Measurements from ENCODE around the gene SST. TPM values are rescaled to one million over a fixed set of nuclear protein-coding genes. Genes with fewer than 3 reads are reported as not detected.
A peak's percentile ranks its signal among the peaks of the same experiment; 100 is the strongest.

The SST gene
- total RNA-seq, result not detected
- not detected for polyA plus RNA-seq (ENCODE audit: insufficient read depth, low read depth, low replicate concordance)
- long read RNA-seq, donor 1, result 0 reads
- long read RNA-seq, donor 2, partial matches to known transcripts, result 0 of 1 reads
- long read RNA-seq, donor 2, other reads (novel, unspliced or antisense), result 0 of 1 reads
- long read RNA-seq, donor 3, partial matches to known transcripts, result 5 of 9 reads
- long read RNA-seq, donor 3, other reads (novel, unspliced or antisense), result 0 of 9 reads
- long read RNA-seq, donor 4, result 0 reads
- long read RNA-seq, donor 5, result 0 reads
- long read RNA-seq, donor 6, result 0 reads
- long read RNA-seq, donor 7, result 0 reads
- long read RNA-seq, donor 8, result 0 reads
- long read RNA-seq, donor 9, result 0 reads
- long read RNA-seq, donor 10, partial matches to known transcripts, result 0 of 3 reads
- long read RNA-seq, donor 10, other reads (novel, unspliced or antisense), result 0 of 3 reads

- peaks cover 0 to 5% (median 0%) of the 10 kb centered on the region in 3 donors for H3K4me1 ChIP-seq (ENCODE audit: control insufficient read depth in 2 of 3, insufficient read depth in 2 of 3, low read depth in 1 of 3, low read length in 3 of 3)
- H3K36me3 ChIP-seq (ENCODE audit: control insufficient read depth in 2 of 3, insufficient read depth in 3 of 3, low read length in 3 of 3), result no peaks in the 10 kb centered on the region
- no peak for TF ChIP-seq CTCF (IDR thresholded peaks at IDR 0.05; ENCODE audit: borderline replicate concordance, extremely low read depth, insufficient read depth)
- H3K27me3 ChIP-seq (ENCODE audit: control insufficient read depth, insufficient read depth, low read length), result peaks cover 2% of the 10 kb centered on the region
- H3K9me3 ChIP-seq (ENCODE audit: control insufficient read depth in 2 of 3, insufficient read depth in 1 of 3, low read length in 3 of 3), result no peaks in the 10 kb centered on the region
- DNase-seq, result peak; percentile 67 to 91 (median 87)
- no peak within 1 kb of the TSS for H3K9ac ChIP-seq (ENCODE audit: low read length in 3 of 3)
- FAIRE-seq, result no peak
- H3K27ac ChIP-seq (ENCODE audit: low read depth in 2 of 2, low read length in 2 of 2), result no peak within 1 kb of the TSS
- intact Hi-C loops (cut with DNase I), result no loop called here
- H3K4me3 ChIP-seq (ENCODE audit: low read length in 3 of 3), result no peak within 1 kb of the TSS
Measured at GRCh38 chr3:187669675-187670504, at the start of gene SST. Gene SST (minus strand): TSS chr3:187670394. CDS start chr3:187670291, 103 bp downstream.

- no peaks in the 10 kb centered on the region for H3K4me1 ChIP-seq (ENCODE audit: control insufficient read depth in 2 of 3, insufficient read depth in 2 of 3, low read depth in 1 of 3, low read length in 3 of 3)
- no peak overlapping the region for H3K27ac ChIP-seq (ENCODE audit: low read depth in 2 of 2, low read length in 2 of 2)
- DNase-seq (peak in 1 of 5 donors; percentile 63), FAIRE-seq (no peak)
- no peaks in the 10 kb centered on the region for H3K9me3 ChIP-seq (ENCODE audit: control insufficient read depth in 2 of 3, insufficient read depth in 1 of 3, low read length in 3 of 3)
- H3K27me3 ChIP-seq (ENCODE audit: control insufficient read depth, insufficient read depth, low read length), result no peaks in the 10 kb centered on the region
- no peak for TF ChIP-seq CTCF (IDR thresholded peaks at IDR 0.05; ENCODE audit: borderline replicate concordance, extremely low read depth, insufficient read depth)
- H3K9ac ChIP-seq (ENCODE audit: low read length in 3 of 3), result no peak overlapping the region
- no peak overlapping the region for H3K4me3 ChIP-seq (ENCODE audit: low read length in 3 of 3)
- peaks cover 0 to 25% (median 21%) of the 10 kb centered on the region in 3 donors for H3K36me3 ChIP-seq (ENCODE audit: control insufficient read depth in 2 of 3, insufficient read depth in 3 of 3, low read length in 3 of 3)
- intact Hi-C loops (cut with DNase I), result no loop called here
Measured at GRCh38 chr3:187719628-187720336, 49.6 kb upstream of the SST start.

- intact Hi-C loops (cut with DNase I), result no loop called here
- TF ChIP-seq CTCF (IDR thresholded peaks at IDR 0.05; ENCODE audit: borderline replicate concordance, extremely low read depth, insufficient read depth), result no peak
- Histone ChIP-seq H3K27ac (ENCODE audit: low read depth in 2 of 2, low read length in 2 of 2) (no peak overlapping the region), H3K4me3 (ENCODE audit: low read length in 3 of 3) (no peak overlapping the region), H3K9ac (ENCODE audit: low read length in 3 of 3) (no peak overlapping the region), H3K27me3 (ENCODE audit: control insufficient read depth, insufficient read depth, low read length) (no peaks in the 10 kb centered on the region), H3K4me1 (ENCODE audit: control insufficient read depth in 2 of 3, insufficient read depth in 2 of 3, low read depth in 1 of 3, low read length in 3 of 3) (peaks cover 0 to under 1% (median 0%) of the 10 kb centered on the region in 3 donors), H3K9me3 (ENCODE audit: control insufficient read depth in 2 of 3, insufficient read depth in 1 of 3, low read length in 3 of 3) (no peaks in the 10 kb centered on the region), H3K36me3 (ENCODE audit: control insufficient read depth in 2 of 3, insufficient read depth in 3 of 3, low read length in 3 of 3) (peaks cover 0 to 16% (median 12%) of the 10 kb centered on the region in 3 donors)
- FAIRE-seq (no peak), DNase-seq (no peak)
Measured at GRCh38 chr3:187718802-187719201, 48.6 kb upstream of the SST start.

Measured in kidney (tissue), 22 donors.